ENCODE measurements around the gene MMP2.

Gene MMP2

DNA sequence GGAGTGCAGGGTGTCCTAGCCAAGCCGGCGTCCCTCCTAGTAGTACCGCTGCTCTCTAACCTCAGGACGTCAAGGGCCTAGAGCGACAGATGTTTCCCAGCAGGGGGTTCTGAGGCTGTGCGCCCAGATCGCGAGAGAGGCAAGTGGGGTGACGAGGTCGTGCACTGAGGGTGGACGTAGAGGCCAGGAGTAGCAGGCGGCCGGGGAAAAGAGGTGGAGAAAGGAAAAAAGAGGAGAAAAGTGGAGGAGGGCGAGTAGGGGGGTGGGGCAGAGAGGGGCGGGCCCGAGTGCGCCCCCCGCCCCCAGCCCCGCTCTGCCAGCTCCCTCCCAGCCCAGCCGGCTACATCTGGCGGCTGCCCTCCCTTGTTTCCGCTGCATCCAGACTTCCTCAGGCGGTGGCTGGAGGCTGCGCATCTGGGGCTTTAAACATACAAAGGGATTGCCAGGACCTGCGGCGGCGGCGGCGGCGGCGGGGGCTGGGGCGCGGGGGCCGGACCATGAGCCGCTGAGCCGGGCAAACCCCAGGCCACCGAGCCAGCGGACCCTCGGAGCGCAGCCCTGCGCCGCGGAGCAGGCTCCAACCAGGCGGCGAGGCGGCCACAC lies at the start of gene MMP2:
Gene MMP2, plus strand, starts transcription at position 372 of the 603 bp plus-strand sequence. CDS start 282 bp downstream, outside the sequence.
- DNase-seq, result peak; percentile 94

DNA sequence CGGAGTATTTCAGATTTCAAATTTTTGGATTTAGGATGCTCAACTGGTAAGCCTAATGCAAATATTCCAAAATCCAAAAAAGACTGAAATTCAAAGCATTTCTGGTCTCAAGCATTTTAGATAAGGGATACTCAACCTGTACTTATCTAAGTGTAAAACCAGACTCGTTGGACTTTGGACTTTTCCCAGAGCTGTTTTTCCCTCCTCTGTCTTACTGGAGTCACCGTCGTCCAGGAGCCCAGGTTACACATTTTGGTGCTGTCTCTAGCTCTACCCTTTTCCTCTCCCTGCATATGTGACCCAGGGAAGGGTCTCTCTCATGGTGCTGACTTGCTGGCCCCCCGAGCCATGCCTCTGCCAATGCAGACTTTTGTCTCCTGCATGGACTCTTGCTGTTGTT lies 46.0 kb upstream of the MMP2 start:
- DNase-seq, result no peak

DNA sequence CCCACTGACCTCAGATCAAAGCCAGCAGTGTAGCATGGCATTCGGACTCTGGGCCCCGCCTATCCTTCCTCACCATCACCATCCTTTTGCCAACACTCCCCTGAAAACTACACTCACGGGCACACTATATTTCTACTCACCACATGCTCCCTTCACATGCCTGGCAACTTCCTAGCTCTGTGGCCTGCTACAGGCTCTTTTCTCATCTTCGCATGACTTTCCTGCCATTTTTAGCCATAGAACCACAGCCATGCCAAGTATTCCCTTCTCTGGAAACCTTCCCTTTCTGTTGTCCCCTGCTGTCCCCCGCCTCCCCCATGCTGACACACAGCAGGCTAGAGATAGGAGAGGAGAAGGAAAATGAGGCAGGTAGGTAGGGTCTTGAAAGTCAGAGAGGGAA lies 45.5 kb upstream of the MMP2 start:
- DNase-seq, result no peak

DNA sequence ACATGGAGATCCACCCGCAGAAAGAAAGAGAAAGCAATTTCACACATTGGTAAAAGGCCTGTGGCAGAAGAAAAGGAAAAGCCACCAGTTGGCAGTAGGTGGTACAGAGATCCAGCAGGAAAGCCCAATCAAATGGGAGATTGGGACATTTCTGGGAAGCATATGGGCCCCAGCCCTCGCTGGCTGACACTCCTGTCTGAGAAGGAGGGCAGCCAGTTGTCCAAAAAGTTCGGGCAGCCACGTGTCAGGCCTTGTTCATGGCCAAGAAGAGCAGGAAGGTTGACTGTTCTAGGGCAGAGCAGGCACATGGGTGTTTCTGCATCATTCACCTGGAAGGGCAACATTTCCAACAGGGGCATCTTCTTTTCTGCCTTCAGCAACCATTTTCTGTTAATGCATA lies 45.0 kb upstream of the MMP2 start:
- no peak for DNase-seq

DNA sequence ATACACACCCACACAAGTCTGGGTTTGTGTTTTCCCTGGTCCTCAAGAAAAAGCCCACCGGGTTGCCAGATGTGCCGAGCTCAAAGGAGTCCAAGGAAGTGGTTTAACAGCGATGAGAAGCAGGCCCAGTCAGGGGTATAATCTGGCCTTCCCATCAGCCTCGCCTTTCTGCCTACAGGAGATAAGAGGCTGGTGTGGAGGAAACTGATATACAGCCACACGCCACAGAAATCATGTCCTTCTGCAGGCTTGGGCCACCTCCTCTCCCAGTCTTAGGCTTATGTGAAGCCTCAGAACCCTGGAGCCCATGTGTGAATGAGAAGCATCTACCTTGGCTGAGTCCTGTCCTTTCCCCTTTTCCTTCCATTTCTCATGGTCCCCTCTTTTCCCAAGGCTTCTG lies 43.6 kb upstream of the MMP2 start:
- DNase-seq, result no peak

DNA sequence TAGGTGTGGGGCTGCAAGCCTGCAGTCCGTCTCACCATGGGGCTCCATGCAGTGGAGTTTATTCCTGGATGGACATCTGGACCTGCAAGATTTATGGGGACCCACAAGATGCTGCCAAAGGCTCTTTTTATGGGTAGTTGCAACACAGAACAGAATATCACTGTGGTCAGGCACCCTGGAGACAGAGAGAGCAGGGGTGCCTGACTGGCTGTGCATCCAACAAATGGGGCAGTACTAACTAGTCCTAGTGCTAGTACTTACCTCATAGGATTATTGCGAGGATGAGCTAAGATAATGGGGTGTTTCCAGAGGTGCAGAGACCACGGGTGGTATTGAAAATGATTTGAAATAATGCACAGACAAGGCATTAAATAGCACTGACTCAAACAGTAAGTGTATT lies 42.4 kb upstream of the MMP2 start:
- no peak for DNase-seq

DNA sequence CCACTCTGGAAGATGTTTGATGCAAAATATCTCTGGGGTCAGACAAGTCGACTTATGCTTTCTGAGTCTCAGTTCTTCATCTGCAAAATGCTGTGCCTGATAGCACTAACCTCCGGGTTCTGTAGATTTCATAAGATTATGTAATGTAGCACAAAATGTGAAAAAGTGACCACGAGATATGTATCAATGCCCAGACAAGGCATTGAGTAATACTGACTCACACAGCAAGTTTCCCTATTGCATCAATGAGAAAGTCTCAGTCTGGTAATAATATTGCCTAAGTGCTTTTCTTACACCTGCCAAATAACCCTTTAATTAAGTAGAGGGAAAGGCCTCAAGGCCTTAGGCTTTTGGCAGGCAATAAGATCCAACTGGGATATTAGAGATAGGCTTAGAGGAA lies 41.4 kb upstream of the MMP2 start:
- no peak for DNase-seq

DNA sequence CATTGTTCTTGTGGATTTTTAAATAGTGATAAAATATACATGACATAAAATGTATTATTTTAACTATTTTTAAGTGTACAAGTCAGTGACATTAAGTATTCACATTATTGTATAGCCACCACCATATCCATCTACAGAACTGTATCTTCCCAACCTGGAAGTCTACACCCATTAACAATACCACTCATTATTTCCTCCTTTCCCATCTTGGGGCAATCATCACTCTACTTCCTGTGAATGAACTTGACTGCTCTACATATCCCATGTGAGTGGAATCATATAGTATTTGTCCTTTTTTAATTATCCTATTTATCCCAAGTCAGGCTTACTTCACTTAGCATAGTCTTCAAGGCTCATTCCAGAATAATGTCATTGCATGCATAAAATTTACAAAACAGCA lies 40.7 kb upstream of the MMP2 start:
- no peak for DNase-seq

DNA sequence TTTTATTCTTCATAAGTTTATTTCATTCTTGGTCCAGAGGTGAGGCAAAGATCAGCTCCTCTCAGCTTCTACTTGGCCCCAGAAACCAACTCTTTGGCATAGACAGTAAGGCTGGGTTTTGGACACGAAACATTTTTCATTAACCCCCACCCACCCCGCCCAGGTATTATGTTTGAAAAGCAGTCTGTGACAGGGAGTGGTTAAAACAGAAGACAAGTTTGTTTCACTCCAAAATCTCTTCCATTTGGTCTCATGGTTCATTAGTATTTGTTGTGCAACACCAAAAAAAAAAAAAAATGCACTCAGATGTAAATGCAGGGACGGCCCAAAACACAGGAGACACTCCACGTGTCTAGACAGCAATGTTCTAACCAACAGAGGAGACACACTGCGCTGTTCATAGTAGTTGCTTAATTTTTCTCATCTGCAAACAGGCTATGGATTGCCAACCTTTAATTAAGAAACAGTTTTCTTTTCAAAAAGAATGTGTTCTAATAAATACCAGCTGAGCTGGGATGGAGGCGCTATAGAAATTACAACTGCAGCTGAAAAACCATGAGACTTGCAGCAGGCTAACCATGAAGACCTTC lies 39.8 kb upstream of the MMP2 start:
- no peak for DNase-seq

DNA sequence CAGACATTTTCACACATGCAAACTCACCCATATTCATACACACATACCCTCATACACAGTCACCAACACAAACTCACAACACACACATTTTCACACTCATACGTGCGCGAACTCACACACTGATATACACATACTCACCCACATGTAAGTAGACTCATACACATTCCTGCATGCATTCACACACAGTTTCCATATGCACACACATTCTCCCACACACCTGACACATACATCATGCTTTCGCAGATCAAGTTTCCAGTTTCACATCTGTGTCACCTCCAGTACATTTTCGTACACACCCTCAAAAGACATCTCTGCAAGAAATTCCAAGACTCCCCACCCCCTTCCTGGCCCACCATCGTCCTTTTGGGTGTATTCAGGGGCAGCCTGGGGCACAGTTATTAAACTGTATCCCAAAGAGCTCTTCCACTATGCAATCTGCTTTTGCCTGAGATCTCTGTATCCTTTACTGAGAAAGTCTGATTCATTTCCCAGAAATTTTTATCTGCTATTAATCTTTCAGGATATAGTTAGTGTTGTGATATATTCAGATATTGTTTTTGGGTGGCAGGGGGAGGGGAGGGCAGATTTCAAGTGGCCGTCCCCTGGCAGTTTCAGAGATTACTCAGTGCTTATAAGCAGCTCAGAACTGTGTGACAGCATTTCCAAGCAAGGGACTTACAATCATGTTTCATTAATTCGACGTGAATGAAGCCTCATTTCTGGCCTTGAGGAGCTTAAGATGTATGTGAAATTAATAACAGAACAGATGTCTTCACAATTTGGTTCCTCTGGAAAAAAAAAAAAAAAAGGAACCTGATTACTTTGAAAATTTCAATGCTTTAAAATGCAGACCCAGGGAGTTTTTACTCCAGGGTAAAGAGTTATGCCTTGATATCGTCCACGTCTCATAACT lies 35.3 kb upstream of the MMP2 start:
- DNase-seq, result no peak

DNA sequence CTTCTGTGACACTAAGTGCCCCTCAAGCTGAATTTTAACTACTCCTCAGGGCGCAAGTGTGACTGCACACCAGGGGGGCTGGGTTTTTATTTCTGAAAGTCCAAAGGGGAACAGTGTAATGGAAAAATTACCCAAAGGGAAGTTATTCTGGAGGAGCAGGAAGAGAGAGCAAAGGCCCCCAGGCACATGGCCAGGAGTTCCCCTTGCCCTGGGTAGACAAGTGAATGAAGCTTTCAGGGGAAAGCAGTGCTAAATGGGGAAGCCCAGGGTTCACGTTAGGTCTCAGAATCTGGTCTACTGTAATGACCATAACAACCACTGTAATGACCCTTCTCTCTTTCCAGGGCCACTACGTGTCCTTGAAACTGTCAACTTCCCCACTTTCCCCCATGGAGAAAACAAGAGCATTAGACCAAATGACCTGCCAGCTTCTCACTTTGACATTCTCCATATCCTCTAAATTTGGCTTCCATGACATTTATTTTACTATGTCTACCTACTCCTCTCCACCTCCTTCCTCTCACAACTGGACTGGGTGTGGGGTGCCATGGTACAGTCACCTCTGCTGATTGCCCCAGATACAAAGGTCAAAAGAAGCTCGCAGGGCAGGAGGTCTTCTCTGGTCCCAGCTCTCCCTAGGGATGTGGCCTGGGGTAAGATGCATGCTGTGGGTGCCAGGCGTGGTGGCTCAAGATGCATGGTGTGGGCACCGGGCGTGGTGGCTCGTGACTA lies 34.1 kb upstream of the MMP2 start:
- DNase-seq, result peak; percentile 34

DNA sequence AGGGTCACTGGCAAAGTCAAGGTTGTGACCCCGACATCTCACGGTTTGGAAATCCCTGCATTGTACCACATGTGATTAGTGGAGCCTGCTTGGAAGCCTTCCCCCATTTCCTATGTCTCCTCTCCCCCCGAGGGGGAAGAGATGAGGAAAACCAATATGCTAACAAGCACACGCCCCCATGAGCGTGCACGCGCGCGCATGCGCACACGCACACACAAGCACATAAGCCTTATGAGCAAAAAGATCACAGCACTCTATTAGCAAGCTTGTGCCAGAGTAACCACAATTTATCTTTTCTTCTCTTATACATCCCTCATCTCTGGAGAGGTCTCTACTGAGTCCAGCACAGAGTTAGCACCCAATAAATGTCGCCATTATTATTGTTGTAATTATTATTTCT lies 31.8 kb upstream of the MMP2 start:
- no peak for DNase-seq

DNA sequence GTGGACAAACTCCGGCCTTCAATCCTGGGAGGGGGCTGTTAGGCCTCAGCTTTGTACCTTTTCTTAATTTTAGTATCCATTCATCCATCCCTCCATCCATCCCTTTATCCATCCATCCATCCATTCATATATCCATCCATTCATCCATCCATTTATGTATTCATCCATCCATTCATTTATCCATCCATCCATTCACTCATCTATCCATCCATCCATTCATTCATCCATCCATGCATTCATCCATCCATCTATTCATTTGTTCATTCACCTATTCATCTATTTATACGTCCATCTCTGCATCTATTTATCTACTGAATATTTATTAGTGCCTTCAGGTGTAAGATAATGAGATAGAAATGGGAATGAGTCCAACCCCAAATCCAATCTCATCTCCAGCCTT lies 26.0 kb upstream of the MMP2 start:
- DNase-seq, result no peak

DNA sequence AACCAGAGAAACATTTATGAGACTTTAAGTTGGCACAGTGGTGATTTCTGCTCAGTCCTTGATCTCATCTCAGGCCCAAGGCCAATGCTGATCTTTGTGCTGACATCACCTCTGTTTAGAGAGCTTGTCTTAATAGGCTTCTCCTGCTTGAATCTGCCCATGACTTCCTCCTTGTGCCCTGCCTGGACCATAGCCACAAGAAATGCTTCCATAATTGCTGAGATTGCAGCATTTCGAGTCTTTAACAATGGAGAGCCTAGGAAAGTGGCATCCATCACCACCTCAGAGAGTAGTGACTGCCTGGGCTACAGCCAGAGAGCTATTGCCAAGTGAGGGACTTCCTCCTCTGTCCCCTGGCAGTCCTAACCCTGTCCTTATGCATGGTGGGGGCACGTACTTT lies 25.1 kb upstream of the MMP2 start:
- DNase-seq, result no peak

DNA sequence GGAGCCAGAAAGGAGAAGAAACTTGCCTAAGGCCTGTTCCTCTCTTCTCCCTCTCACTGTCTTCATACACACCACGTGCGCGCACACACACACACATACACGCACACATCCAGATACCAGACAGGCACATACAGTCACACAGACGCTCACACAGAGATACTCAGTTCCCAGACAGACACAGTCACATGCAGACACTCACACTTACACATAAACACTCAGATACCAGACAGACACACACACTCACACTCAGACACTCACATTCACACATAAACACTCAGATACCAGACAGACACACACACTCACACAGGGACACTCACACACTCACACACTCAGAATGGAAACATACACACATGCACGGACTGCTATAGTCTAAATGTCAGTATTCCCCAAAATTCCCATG lies 24.1 kb upstream of the MMP2 start:
- DNase-seq, result no peak

DNA sequence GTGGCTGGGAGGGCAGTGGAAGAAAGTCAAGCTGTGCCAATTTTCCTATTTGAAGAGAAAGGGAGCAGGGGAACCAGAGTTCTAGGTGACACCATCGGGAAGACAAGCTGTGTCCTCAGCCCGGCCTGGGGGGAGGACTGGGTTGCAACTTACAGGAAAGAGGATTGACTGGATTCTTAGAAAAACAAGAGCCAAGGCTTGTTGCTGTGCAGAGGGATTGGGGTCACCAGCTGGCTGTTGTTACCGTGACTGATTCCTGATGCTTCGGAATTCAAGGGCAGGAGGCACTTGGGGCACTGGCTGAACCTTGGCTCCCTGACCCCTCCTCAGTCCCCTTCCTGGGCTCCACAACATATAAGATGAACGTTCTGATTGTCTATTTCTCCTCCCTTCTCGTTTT lies 16.8 kb upstream of the MMP2 start:
- DNase-seq, result no peak

DNA sequence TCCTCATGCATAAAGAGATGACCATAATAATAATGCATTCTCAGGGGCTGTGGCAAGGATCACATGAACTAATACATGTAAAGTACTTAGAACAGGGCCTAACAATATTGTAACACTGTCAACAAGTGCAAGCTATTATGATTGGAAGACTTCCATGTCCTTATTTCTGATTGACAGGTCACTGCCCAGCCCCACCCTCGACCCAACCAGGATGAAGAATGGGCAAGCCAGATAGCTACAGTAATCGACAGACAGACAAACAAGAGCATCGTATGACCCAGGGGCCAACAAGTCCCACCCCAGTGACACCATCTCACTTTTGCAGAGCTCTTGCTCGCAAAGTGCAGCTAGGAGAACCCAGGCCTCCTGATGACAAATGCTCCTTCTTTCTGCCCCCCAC lies 14.6 kb upstream of the MMP2 start:
- no peak for DNase-seq

DNA sequence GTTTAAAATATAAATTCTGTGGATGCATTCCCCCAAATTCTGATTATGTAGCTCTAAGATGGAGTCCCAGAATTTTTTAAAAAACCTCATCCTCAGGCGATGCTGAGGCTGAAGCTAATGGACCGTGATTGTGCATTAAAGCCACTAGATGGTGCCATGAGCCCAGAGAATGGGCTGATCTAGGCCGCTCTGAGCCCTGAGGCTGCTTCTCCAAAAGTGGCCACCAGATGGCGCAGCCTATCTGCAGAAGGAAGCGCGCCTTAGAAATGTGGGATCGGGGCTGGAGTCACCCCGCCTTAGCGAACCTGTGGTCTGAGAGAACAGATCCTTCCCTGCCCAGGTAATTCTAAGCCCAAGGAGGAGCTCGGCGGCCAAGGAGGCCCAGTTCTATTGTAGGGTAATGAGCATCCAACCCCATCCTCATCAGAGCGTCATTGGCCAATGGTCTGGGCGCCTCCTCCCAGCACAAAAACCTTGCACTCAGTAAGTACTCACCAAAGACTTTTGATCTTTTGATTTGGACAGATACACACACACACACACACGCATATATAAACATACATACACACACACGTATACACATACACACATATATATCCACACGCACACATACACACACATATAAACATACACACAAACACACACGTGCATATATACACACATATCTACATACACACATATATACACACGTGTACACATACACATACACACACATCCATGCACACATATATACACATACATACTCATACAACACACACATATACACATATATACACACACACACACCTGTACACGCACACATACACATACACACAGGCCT lies 13.7 kb upstream of the MMP2 start:
- DNase-seq, result peak; percentile 90

DNA sequence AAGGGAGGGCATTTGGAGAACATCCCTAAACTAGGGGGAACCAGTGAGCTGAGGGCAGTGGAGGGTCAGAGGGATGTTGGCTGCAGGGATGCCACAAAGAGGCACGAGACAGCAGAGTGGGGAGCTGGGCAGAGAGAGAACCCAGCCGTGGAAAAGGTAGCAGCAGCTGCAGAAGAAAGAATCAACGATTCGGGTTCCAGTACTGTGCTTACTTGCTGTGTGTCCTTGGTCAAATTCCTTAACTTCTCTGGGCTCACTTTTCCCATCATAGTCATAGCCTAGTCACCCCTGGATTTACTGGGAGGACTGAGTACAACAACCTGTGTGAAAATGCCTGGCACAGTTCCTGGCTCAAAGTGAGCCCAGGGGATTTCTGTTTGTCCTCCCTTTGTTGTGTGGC lies 12.8 kb upstream of the MMP2 start:
- DNase-seq, result no peak

DNA sequence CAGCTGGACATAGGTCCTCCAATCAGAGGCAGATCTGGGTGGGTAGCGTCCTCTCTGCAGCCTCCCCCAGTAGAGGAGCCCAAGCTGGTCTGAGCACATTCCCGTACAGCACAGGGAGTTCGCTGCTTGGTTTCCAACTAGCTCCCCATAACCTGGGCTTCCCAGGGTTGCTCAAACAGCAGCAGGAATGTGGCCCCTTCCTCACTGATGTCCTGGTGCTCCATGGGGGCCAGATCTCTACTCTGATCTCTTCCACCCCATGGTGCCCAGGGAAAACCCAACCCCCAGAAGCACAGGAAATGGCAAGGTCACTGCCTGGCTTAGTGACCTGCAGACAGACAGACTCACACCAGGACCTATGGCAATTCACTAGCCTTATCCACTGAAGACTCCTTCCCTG lies 11.1 kb upstream of the MMP2 start:
- DNase-seq, result no peak

DNA sequence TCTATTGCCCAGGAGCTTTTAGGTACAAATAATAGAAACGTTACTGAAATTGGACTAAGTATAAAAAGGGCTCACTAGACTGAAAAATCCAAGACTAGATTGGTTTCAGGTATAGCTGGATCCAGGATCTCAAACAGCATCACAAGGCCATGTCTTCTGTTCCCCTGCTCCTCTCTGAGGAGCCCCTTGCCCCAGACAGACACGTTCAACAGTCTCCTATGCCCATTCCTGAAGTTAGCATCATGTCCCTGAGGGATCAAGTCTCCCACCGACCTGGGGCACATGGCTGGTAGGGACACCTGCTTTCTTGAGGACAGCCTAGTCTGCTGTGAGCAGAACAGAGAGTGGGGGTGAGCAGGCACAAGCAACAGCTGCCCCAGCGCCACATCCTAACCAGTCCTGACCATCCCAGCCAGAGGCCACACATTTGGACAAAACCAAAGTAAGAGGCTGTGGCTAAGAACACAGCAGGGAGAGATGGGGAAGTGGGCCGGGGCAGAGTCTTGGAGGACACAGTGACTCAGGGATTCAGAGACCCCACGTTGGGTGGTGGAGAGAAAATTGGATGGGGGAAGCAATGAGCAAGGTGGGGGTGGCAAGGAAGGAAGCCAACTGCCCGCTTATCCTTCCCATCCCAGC lies 10.5 kb upstream of the MMP2 start:
- DNase-seq, result no peak

Measured in right hindlimb (tissue), 1 donor.